ELR (cell line): ENCODE results near the gene C14orf180.
"Not testable (repeated sequence)": the region's sequence is repeated elsewhere in the genome, so short reads cannot be mapped to it uniquely, and the experiment has no call there.

Experiments used
- DNase-seq: peaks from one replicate; pipeline ENCODE4 v3.0.0-alpha.2; 2015; ENCODE audit warnings: low read depth

C14orf180 gene

GRCh38 chr14:104578321-104578720 lies 1.2 kb upstream of the C14orf180 start:
- no peak for DNase-seq

GRCh38 chr14:104579939-104580338 lies 375 bp downstream of the C14orf180 start:
- DNase-seq: not testable (repeated sequence)

GRCh38 chr14:104580961-104581360 lies 1.4 kb downstream of the C14orf180 start:
- no peak for DNase-seq

- no peak for DNase-seq
Measured at GRCh38 chr14:104581521-104581920, 2.0 kb downstream of the C14orf180 start.

- no peak for DNase-seq
Measured at GRCh38 chr14:104582005-104582404, 2.4 kb downstream of the C14orf180 start.

- no peak for DNase-seq
Measured at GRCh38 chr14:104582662-104583061, 3.1 kb downstream of the C14orf180 start.

- no peak for DNase-seq
Measured at GRCh38 chr14:104583424-104584306, 4.1 kb downstream of the C14orf180 start.

- DNase-seq: no peak
Measured at GRCh38 chr14:104584557-104584956, 5.0 kb downstream of the C14orf180 start.

- no peak for DNase-seq
Measured at GRCh38 chr14:104585966-104586697, 6.6 kb downstream of the C14orf180 start.

- DNase-seq: no peak
Measured at GRCh38 chr14:104586832-104587620, 7.5 kb downstream of the C14orf180 start.

- DNase-seq: no peak
Measured at GRCh38 chr14:104587641-104588040, 8.1 kb downstream of the C14orf180 start.

GRCh38 chr14:104588066-104588857 lies 8.7 kb downstream of the C14orf180 start:
- DNase-seq: no peak

GRCh38 chr14:104589338-104590195 lies 10.0 kb downstream of the C14orf180 start:
- DNase-seq: no peak

- DNase-seq: no peak
Measured at GRCh38 chr14:104590240-104590965, 10.8 kb downstream of the C14orf180 start.

- no peak for DNase-seq
Measured at GRCh38 chr14:104591031-104591430, 11.5 kb downstream of the C14orf180 start.

GRCh38 chr14:104591506-104592291 lies 12.1 kb downstream of the C14orf180 start:
- DNase-seq: no peak

GRCh38 chr14:104592292-104592672 lies 12.7 kb downstream of the C14orf180 start:
- no peak for DNase-seq

- no peak for DNase-seq
Measured at GRCh38 chr14:104592785-104593184, 13.2 kb downstream of the C14orf180 start.

GRCh38 chr14:104593241-104593701 lies 13.7 kb downstream of the C14orf180 start:
- no peak for DNase-seq
